A673 (cell line): ENCODE measurements around the gene PAX7. TPM values are rescaled to one million over a fixed set of nuclear protein-coding genes. Genes with fewer than 3 reads are reported as not detected.

Source experiments
- Bru-seq: library from RNA; stranded (reverse); fragments of 400-500 nt; gene quantifications from one replicate; lab custom pipeline; 2021; lab: Mats Ljungman, UMichigan
- BruChase-seq, 2 experiments: library from RNA; stranded (reverse); fragments of 400-500 nt; gene quantifications; one replicate each; lab custom pipeline; 2021; lab: Mats Ljungman, UMichigan
- BruUV-seq: library from RNA; stranded (reverse); fragments of 400-500 nt; replicated peaks from 2 replicates; lab custom pipeline; 2021; lab: Mats Ljungman, UMichigan
- CTCF ChIA-PET: fragments of 300-600 bp; sonication (Branson Sonifier 250); formaldehyde crosslinking; loops from one replicate; lab custom pipeline; 2022; ENCODE audit warnings: antibody characterized with exemption; lab: Charles Lee
- POLR2A ChIA-PET: fragments of 300-600 bp; sonication (Branson Sonifier 250); formaldehyde crosslinking; loops from one replicate; lab custom pipeline; 2022; ENCODE audit warnings: antibody characterized with exemption; ENCODE audit not compliant: low non-redundant PET; lab: Charles Lee
- DNase-seq: peaks from one replicate; pipeline ENCODE4 v3.0.0-alpha.2; 2015; ENCODE audit warnings: low spot score
- H3K27ac ChIP-seq: fragments of 200-600 bp; sonication (generic); 2 replicates; pipeline ENCODE4 v1.5.1; 2016; ENCODE audit warnings: mixed run types, low read depth, mild to moderate bottlenecking, mixed read lengths, antibody characterized with exemption, low read length; ENCODE audit not compliant: poor library complexity, severe bottlenecking
- H3K27me3 ChIP-seq: fragments of 200-600 bp; sonication (generic); replicated peaks from 2 replicates; pipeline ENCODE4 v1.6.1; 2017; ENCODE audit warnings: mixed run types, low read depth, mild to moderate bottlenecking, mixed read lengths, antibody characterized with exemption, low read length; ENCODE audit not compliant: insufficient read depth, poor library complexity
- H3K36me3 ChIP-seq: fragments of 200-600 bp; sonication (generic); 2 replicates; pipeline ENCODE4 v1.6.1; 2016; ENCODE audit warnings: mixed run types, mild to moderate bottlenecking, mixed read lengths, antibody characterized with exemption, low read length; ENCODE audit not compliant: insufficient read depth, poor library complexity, severe bottlenecking
- H3K4me1 ChIP-seq: fragments of 200-600 bp; sonication (generic); 2 replicates; pipeline ENCODE4 v1.6.1; 2017; ENCODE audit warnings: mixed run types, mild to moderate bottlenecking, mixed read lengths, antibody characterized with exemption, low read length; ENCODE audit not compliant: insufficient read depth, poor library complexity, severe bottlenecking
- H3K4me3 ChIP-seq: fragments of 200-600 bp; sonication (generic); 2 replicates; pipeline ENCODE4 v1.5.1; 2016; ENCODE audit warnings: low read depth, mixed run types, mild to moderate bottlenecking, mixed read lengths, low read length; ENCODE audit not compliant: poor library complexity, severe bottlenecking
- H3K9me3 ChIP-seq: fragments of 200-600 bp; sonication (generic); 2 replicates; pipeline ENCODE4 v1.6.1; 2016; ENCODE audit warnings: mixed run types, low read depth, mild to moderate bottlenecking, mixed read lengths, antibody characterized with exemption, low read length; ENCODE audit not compliant: poor library complexity, severe bottlenecking
- EZH2 ChIP-seq: fragments of 200-600 bp; sonication (generic); IDR thresholded peaks from 2 replicates; pipeline ENCODE4 v1.6.1; 2017; ENCODE audit warnings: borderline replicate concordance, low read depth, mild to moderate bottlenecking, mixed read lengths, antibody characterized with exemption, low read length; ENCODE audit not compliant: poor library complexity, severe bottlenecking
- intact Hi-C: fragments of 100-400 bp; cut with micrococcal nuclease; formaldehyde crosslinking; loops from one replicate; pipeline ENCODE4 v1.10.0; 2022; ENCODE audit not compliant: unreplicated experiment
- long read RNA-seq: library from polyadenylated mRNA; stranded (forward); transcript quantifications from one replicate; pipeline ENCODE4 v2.0.0, GENCODE V29; 2022
- total RNA-seq: library from RNA; stranded (reverse); gene quantifications from 2 replicates; pipeline ENCODE4 v1.2.3, GENCODE V29; 2021
- TF ChIP-seq, protein P1 (sequence below): fragments of 300-800, 200-600 bp; sonication (generic); conservative IDR thresholded peaks from 2 replicates; pipeline ENCODE4 v1.5.1; 2017; ENCODE audit warnings: low read depth, mild to moderate bottlenecking, antibody characterized with exemption, low read length, moderate library complexity, mixed read lengths

Gene PAX7
- total RNA-seq = 29.8 and 36.5 TPM in 2 replicates
- Bru-seq, nascent RNA = percentile 73 among the genes with signal in this experiment
- BruChase-seq, experiment 1, labeled RNA remaining after a 2-hour chase = percentile 72 among the genes with signal in this experiment
- percentile 90 among the genes with signal in this experiment for BruChase-seq, experiment 2, labeled RNA remaining after a 6-hour chase
- long read RNA-seq, full-length matches to known transcripts = 2 of 20 reads
- long read RNA-seq, partial matches to known transcripts = 3 of 20 reads
- long read RNA-seq, other reads (novel, unspliced or antisense) = 15 of 20 reads

DNA sequence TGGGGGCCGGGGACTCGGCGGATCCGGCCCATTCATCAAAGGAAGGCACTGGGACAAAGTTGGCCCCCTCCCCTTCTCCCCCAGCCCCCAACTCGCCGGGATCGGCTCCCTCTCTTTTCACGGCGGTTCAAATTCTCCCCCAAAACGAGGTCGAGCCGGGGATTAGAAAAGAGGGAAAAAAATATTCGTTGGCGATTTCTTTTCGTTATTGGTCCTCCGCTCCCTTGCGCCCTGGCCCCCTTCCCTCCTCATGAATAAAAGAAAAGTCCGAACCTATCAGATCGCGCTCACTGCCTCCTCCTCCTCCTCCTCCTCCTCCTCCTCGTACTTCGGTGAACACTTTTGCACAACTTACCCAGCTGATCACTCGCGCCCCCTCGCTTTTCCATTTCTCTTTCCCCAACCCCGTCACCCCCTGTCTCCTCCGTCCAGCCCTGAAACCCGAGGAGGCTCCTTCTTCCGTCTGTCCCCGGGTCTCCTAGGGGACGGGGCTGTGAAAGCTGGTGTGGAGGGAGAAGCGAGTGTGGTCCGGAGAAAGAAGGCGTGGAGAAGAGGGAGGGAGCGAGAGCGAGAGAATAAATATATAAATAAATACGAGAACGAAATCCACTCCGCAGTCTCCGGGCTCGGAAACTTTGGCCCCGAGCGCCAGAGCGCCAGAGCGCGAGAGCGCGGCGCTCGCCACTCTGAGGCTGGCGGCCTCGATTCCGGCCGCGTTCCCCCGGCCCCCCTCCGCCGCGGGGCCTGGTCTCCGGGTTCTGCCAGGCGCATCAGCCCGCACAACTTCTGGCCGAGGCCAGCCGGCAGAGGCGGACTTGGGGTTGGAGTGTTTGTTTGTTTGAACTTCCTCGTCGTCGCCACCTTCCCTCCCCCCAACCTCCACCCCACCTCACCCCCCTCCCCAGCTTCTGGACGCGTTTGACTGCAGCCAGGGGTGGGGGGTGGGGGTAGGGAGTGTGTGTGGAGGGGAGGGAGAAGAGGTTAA is at the start of gene PAX7:
Gene PAX7, plus strand, starts transcription at position 336 of the 985 bp plus-strand sequence. CDS start 758 bp downstream, outside the sequence.
- POLR2A ChIA-PET = interaction anchor here (0.6 kb wide), 1 partner anchor 14 kb away, joined by 11 read pairs; no protein-coding TSS in a partner anchor
- peaks cover 37% of the 10 kb centered on the region for H3K27me3 ChIP-seq
- H3K4me3 ChIP-seq = peak within 1 kb of the TSS; percentile 56
- no peak for TF ChIP-seq EZH2
- TF ChIP-seq, protein P1, sequence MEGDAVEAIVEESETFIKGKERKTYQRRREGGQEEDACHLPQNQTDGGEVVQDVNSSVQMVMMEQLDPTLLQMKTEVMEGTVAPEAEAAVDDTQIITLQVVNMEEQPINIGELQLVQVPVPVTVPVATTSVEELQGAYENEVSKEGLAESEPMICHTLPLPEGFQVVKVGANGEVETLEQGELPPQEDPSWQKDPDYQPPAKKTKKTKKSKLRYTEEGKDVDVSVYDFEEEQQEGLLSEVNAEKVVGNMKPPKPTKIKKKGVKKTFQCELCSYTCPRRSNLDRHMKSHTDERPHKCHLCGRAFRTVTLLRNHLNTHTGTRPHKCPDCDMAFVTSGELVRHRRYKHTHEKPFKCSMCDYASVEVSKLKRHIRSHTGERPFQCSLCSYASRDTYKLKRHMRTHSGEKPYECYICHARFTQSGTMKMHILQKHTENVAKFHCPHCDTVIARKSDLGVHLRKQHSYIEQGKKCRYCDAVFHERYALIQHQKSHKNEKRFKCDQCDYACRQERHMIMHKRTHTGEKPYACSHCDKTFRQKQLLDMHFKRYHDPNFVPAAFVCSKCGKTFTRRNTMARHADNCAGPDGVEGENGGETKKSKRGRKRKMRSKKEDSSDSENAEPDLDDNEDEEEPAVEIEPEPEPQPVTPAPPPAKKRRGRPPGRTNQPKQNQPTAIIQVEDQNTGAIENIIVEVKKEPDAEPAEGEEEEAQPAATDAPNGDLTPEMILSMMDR = 0 out of 2 replicates have a peak, but pooled peaks have one; percentile 11
- CTCF ChIA-PET = no interaction called here
- peaks cover 11% of the 10 kb centered on the region for H3K4me1 ChIP-seq
- intact Hi-C loops = no loop called here
- DNase-seq = peak; percentile 67
- peak within 1 kb of the TSS; percentile 77 for H3K27ac ChIP-seq
- no TSS peak for BruUV-seq
- H3K36me3 ChIP-seq = peaks cover 2% of the 10 kb centered on the region
- H3K9me3 ChIP-seq = no peaks in the 10 kb centered on the region

DNA sequence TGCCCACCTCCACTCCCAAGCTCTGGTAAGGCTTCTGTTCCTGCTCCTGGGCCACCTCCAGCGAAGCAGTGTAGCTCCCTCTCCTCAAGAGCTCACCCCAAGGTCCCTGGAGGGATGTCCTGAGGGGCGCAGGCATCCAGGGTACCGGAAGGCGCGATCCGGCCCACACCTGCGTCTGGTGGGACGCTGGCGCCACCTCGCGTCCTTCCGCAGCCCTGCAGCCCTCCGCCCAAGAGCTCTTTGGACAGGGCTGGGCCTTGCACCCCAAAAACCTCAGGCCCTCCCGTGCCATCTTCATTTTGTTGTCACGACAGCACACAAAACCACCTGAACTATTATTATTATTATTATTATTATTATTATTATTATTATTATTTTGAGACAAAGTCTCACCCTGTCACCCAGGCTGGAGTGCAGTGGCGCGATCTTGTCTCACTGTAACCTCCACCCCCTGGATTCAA is 49.2 kb upstream of the PAX7 start:
- ChIA-PET POLR2A (no interaction called here), CTCF (interaction anchor here (0.6 to 1.4 kb wide), 3 partner anchors 25 to 1108 kb away, joined by 3 to 7 read pairs (median 4); no protein-coding TSS in a partner anchor)
- H3K27me3 ChIP-seq = no peaks in the 10 kb centered on the region
- TF ChIP-seq, protein P1 = peak; percentile 74
- no peak for TF ChIP-seq EZH2
- DNase-seq = peak; percentile 39
- no peaks in the 10 kb centered on the region for H3K4me1 ChIP-seq
- H3K27ac ChIP-seq = no peak overlapping the region
- H3K36me3 ChIP-seq = no peaks in the 10 kb centered on the region
- intact Hi-C loops = loop anchor here (5.0 to 10.0 kb wide), 2 partner anchors 929 to 1087 kb away; no protein-coding TSS in a partner anchor
- no peaks in the 10 kb centered on the region for H3K9me3 ChIP-seq
- BruUV-seq = no TSS peak
- H3K4me3 ChIP-seq = no peak overlapping the region

DNA sequence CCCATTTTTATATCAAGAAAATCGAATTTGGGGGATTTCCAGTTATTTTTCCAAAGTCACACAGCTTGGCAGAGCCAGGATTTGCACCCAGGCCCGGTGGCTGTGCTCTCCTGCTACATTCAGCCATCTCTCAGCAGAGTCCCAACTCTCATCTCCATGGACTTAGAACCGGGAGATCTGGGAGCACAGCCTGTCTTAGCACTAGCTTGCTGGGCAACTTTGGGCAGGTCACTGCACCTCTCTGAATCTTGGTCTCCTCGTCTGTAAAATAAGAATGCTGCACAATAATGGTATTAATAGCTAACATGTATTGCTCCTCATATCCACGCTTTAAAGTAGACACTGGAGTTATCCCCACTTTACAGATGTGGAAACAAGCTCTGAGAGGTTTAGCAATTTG is 47.8 kb upstream of the PAX7 start:
- no peaks in the 10 kb centered on the region for H3K27me3 ChIP-seq
- H3K9me3 ChIP-seq = no peaks in the 10 kb centered on the region
- H3K4me3 ChIP-seq = no peak overlapping the region
- no peaks in the 10 kb centered on the region for H3K4me1 ChIP-seq
- intact Hi-C loops = loop anchor here (5.0 to 10.0 kb wide), 2 partner anchors 931 to 1088 kb away; no protein-coding TSS in a partner anchor
- no peaks in the 10 kb centered on the region for H3K36me3 ChIP-seq
- POLR2A ChIA-PET = interaction anchor here (0.9 kb wide), 1 partner anchor 1111 kb away, joined by 3 read pairs; no protein-coding TSS in a partner anchor
- CTCF ChIA-PET = interaction anchor here (0.6 kb wide), 2 partner anchors 32 to 674 kb away, joined by 3 to 4 read pairs; no protein-coding TSS in a partner anchor
- DNase-seq = no peak
- BruUV-seq = no TSS peak
- TF ChIP-seq, protein P1 = no peak
- no peak for TF ChIP-seq EZH2
- H3K27ac ChIP-seq = no peak overlapping the region
